Neural progenitor cell (in vitro differentiated cells): ENCODE data around the gene UNCX. TPM values are rescaled to one million over a fixed set of nuclear protein-coding genes. Genes with fewer than 3 reads are reported as not detected.

ENCODE experiments used
- DNase-seq: peaks from one replicate; pipeline ENCODE4 v3.0.0-alpha.2; 2016; ENCODE audit warnings: low spot score
- H2AFZ ChIP-seq: fragments of 200-600 bp; sonication (generic); replicated peaks from 2 replicates; pipeline ENCODE4 v1.6.1; 2016; ENCODE audit warnings: antibody characterized with exemption
- H3F3A ChIP-seq: fragments of 200-600 bp; sonication (generic); 2 replicates; pipeline ENCODE4 v1.6.1; 2016; ENCODE audit warnings: antibody characterized with exemption, low read depth
- H3K27ac ChIP-seq: fragments of 200-600 bp; sonication (generic); 2 replicates; pipeline ENCODE4 v1.5.1; 2016; ENCODE audit warnings: mild to moderate bottlenecking
- H3K27me3 ChIP-seq: fragments of 200-600 bp; sonication (generic); 2 replicates; pipeline ENCODE4 v1.6.1; 2016; ENCODE audit warnings: mild to moderate bottlenecking, moderate library complexity
- H3K36me3 ChIP-seq: fragments of 200-600 bp; sonication (generic); 2 replicates; pipeline ENCODE4 v1.5.1; 2016
- H3K4me1 ChIP-seq: fragments of 200-600 bp; sonication (generic); 2 replicates; pipeline ENCODE4 v1.6.1; 2016; ENCODE audit warnings: mixed run types
- H3K4me2 ChIP-seq: fragments of 200-600 bp; sonication (generic); 2 replicates; pipeline ENCODE4 v1.6.1; 2016
- H3K4me3 ChIP-seq: fragments of 200-600 bp; sonication (generic); 2 replicates; pipeline ENCODE4 v1.5.1; 2016
- H3K79me2 ChIP-seq: fragments of 200-600 bp; sonication (generic); 2 replicates; pipeline ENCODE4 v1.6.1; 2016; ENCODE audit warnings: low read depth
- H3K9ac ChIP-seq: fragments of 200-600 bp; sonication (generic); 2 replicates; pipeline ENCODE4 v1.6.1; 2016
- H3K9me3 ChIP-seq: fragments of 200-600 bp; sonication (generic); 2 replicates; pipeline ENCODE4 v1.5.1; 2016; ENCODE audit warnings: low read depth
- H4K20me1 ChIP-seq: fragments of 200-600 bp; sonication (generic); 2 replicates; pipeline ENCODE4 v1.6.1; 2016; ENCODE audit warnings: low read depth
- H3K27ac Mint-ChIP-seq: 3 replicates; pipeline ENCODE4 v1.8.0; 2021; ENCODE audit warnings: mixed read lengths
- H3K27me3 Mint-ChIP-seq: 2 replicates; pipeline ENCODE4 v1.8.0; 2022; ENCODE audit warnings: low read depth, mild to moderate bottlenecking, inconsistent platforms, moderate library complexity, mixed read lengths; ENCODE audit not compliant: insufficient read depth
- H3K36me3 Mint-ChIP-seq: 3 replicates; pipeline ENCODE4 v1.8.0; 2021; ENCODE audit warnings: mixed read lengths
- H3K4me1 Mint-ChIP-seq: 3 replicates; pipeline ENCODE4 v1.8.0; 2021; ENCODE audit warnings: mixed read lengths
- H3K4me3 Mint-ChIP-seq: 3 replicates; pipeline ENCODE4 v1.8.0; 2021; ENCODE audit warnings: mild to moderate bottlenecking, moderate library complexity, mixed read lengths
- H3K9me3 Mint-ChIP-seq: 3 replicates; pipeline ENCODE4 v1.8.0; 2020; ENCODE audit warnings: mixed read lengths
- EZH2 ChIP-seq: fragments of 200-600 bp; sonication (generic); IDR thresholded peaks from 2 replicates; pipeline ENCODE4 v1.6.1; 2017; ENCODE audit warnings: antibody characterized with exemption, mild to moderate bottlenecking, moderate library complexity
- EZH2phosphoT487 ChIP-seq: fragments of 200-600 bp; sonication (generic); IDR thresholded peaks from 2 replicates; pipeline ENCODE4 v1.6.1; 2017; ENCODE audit warnings: antibody characterized with exemption
- total RNA-seq: library from RNA; depleted of rRNA; stranded (reverse); fragments of >200 nt; gene quantifications from 2 replicates; pipeline ENCODE4 v1.2.3, GENCODE V29; 2015; ENCODE audit warnings: low replicate concordance
- TF ChIP-seq, protein P1 (sequence below): fragments of 200-600 bp; sonication (generic); IDR thresholded peaks from 2 replicates; pipeline ENCODE4 v1.5.1; 2017; ENCODE audit warnings: antibody characterized with exemption, mild to moderate bottlenecking

The UNCX gene
- total RNA-seq, 1 donor from 2014 or later: not detected

DNA sequence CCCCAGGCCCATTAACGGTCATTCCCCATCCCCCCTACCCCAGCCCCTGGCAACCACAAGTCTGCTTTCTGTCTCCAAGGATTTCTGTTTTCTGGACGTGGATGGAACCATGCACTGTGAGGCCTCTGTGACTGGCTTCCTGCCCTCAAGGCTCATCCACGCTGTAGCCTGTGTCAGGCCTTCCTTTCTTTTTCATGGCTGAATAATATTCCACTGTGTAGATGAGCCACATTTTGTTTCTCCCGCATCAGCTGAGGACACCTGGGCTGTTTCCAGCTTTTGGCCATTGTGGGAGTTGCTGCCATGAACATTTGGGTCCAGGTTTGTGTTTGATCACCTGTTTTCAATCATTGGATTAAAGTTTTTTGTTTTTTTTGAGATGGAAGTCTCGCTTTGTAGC lies 50.0 kb downstream of the UNCX start:
- Histone ChIP-seq H3K4me3 (no peak overlapping the region), H3K27ac (no peak overlapping the region), H3K9me3 (no peaks in the 10 kb centered on the region), H3K4me2 (no peak overlapping the region), H3K4me1 (no peaks in the 10 kb centered on the region), H4K20me1 (no peaks in the 10 kb centered on the region), H3K79me2 (no peaks in the 10 kb centered on the region), H3K36me3 (no peaks in the 10 kb centered on the region), H2AFZ (no peak overlapping the region), H3K27me3 (peaks cover 36% of the 10 kb centered on the region), H3F3A (no peaks in the 10 kb centered on the region), H3K9ac (no peak overlapping the region)
- Mint-ChIP-seq H3K27ac (no peak overlapping the region), H3K4me3 (no peak overlapping the region), H3K9me3 (peaks cover 2% of the 10 kb centered on the region), H3K27me3 (peaks cover 29% of the 10 kb centered on the region), H3K36me3 (no peaks in the 10 kb centered on the region), H3K4me1 (no peaks in the 10 kb centered on the region)
- TF ChIP-seq EZH2 (no peak), EZH2phosphoT487 (no peak)
- TF ChIP-seq, protein P1, sequence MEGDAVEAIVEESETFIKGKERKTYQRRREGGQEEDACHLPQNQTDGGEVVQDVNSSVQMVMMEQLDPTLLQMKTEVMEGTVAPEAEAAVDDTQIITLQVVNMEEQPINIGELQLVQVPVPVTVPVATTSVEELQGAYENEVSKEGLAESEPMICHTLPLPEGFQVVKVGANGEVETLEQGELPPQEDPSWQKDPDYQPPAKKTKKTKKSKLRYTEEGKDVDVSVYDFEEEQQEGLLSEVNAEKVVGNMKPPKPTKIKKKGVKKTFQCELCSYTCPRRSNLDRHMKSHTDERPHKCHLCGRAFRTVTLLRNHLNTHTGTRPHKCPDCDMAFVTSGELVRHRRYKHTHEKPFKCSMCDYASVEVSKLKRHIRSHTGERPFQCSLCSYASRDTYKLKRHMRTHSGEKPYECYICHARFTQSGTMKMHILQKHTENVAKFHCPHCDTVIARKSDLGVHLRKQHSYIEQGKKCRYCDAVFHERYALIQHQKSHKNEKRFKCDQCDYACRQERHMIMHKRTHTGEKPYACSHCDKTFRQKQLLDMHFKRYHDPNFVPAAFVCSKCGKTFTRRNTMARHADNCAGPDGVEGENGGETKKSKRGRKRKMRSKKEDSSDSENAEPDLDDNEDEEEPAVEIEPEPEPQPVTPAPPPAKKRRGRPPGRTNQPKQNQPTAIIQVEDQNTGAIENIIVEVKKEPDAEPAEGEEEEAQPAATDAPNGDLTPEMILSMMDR: no peak
- DNase-seq: no peak

GRCh38 chr7:1283337-1283736 lies 50.7 kb downstream of the UNCX start:
- Histone ChIP-seq H3K4me3 (no peak overlapping the region), H3K36me3 (no peaks in the 10 kb centered on the region), H2AFZ (no peak overlapping the region), H3F3A (no peaks in the 10 kb centered on the region), H3K27me3 (peaks cover 42% of the 10 kb centered on the region), H3K4me1 (no peaks in the 10 kb centered on the region), H4K20me1 (no peaks in the 10 kb centered on the region), H3K4me2 (no peak overlapping the region), H3K9me3 (no peaks in the 10 kb centered on the region), H3K9ac (no peak overlapping the region), H3K79me2 (no peaks in the 10 kb centered on the region), H3K27ac (no peak overlapping the region)
- Mint-ChIP-seq H3K27ac (no peak overlapping the region), H3K9me3 (no peaks in the 10 kb centered on the region), H3K4me1 (no peaks in the 10 kb centered on the region), H3K36me3 (no peaks in the 10 kb centered on the region), H3K27me3 (peaks cover 23% of the 10 kb centered on the region), H3K4me3 (no peak overlapping the region)
- TF ChIP-seq EZH2: no peak
- TF ChIP-seq, protein P1: no peak
- no peak for TF ChIP-seq EZH2phosphoT487
- DNase-seq: no peak

GRCh38 chr7:1283941-1284742 lies 51.5 kb downstream of the UNCX start:
- H3K4me3 ChIP-seq: no peak overlapping the region
- H3K4me1 ChIP-seq: no peaks in the 10 kb centered on the region
- no peaks in the 10 kb centered on the region for H3K9me3 Mint-ChIP-seq
- H3K4me2 ChIP-seq: no peak overlapping the region
- DNase-seq: no peak
- no peaks in the 10 kb centered on the region for H4K20me1 ChIP-seq
- no peaks in the 10 kb centered on the region for H3K36me3 Mint-ChIP-seq
- H3K4me1 Mint-ChIP-seq: no peaks in the 10 kb centered on the region
- H3K27me3 Mint-ChIP-seq: peaks cover 16% of the 10 kb centered on the region
- no peak overlapping the region for H3K4me3 Mint-ChIP-seq
- TF ChIP-seq EZH2 (no peak), EZH2phosphoT487 (no peak)
- TF ChIP-seq, protein P1: no peak
- H3F3A ChIP-seq: no peaks in the 10 kb centered on the region
- no peak overlapping the region for H3K27ac ChIP-seq
- H3K36me3 ChIP-seq: no peaks in the 10 kb centered on the region
- no peaks in the 10 kb centered on the region for H3K79me2 ChIP-seq
- H3K9me3 ChIP-seq: no peaks in the 10 kb centered on the region
- H3K27ac Mint-ChIP-seq: no peak overlapping the region
- H3K9ac ChIP-seq: no peak overlapping the region
- peaks cover 43% of the 10 kb centered on the region for H3K27me3 ChIP-seq
- H2AFZ ChIP-seq: no peak overlapping the region
